C4-2B (cell line): Measurements from ENCODE around the gene GAD2.

Experiments used
- ZFX ChIP-seq: fragments of 450-650 bp; IDR thresholded peaks from 2 replicates; pipeline ENCODE4 v1.6.1; 2017
- TF ChIP-seq, protein P1 (sequence below): fragments of 450-650 bp; conservative IDR thresholded peaks from 2 replicates; pipeline ENCODE4 v1.5.1; 2017; ENCODE audit warnings: mild to moderate bottlenecking

DNA sequence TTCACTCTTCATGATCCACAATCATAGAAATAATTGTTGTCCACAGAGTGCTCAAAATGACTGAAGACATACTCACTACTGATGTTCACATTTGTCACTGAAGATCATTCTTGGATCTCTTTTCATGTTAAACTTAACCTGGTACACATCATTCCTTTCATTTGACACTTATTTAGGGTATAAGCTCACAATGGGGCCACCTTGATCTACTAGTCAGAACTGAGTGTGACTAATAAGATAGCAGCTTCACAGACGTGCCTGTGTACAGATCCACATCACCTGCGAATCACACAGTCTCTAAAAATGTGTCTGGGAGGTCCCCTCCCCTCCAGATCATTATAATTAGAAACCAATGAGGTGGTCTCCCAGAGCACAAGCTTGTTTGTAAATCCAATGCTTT, 21.8 kb downstream of the GAD2 start:
- TF ChIP-seq, protein P1, sequence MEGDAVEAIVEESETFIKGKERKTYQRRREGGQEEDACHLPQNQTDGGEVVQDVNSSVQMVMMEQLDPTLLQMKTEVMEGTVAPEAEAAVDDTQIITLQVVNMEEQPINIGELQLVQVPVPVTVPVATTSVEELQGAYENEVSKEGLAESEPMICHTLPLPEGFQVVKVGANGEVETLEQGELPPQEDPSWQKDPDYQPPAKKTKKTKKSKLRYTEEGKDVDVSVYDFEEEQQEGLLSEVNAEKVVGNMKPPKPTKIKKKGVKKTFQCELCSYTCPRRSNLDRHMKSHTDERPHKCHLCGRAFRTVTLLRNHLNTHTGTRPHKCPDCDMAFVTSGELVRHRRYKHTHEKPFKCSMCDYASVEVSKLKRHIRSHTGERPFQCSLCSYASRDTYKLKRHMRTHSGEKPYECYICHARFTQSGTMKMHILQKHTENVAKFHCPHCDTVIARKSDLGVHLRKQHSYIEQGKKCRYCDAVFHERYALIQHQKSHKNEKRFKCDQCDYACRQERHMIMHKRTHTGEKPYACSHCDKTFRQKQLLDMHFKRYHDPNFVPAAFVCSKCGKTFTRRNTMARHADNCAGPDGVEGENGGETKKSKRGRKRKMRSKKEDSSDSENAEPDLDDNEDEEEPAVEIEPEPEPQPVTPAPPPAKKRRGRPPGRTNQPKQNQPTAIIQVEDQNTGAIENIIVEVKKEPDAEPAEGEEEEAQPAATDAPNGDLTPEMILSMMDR, result no peak
- no peak for TF ChIP-seq ZFX
